C4-2B (cell line): ENCODE data around the gene NEUROD1.

ENCODE experiments used
- ZFX ChIP-seq: fragments of 450-650 bp; IDR thresholded peaks from 2 replicates; pipeline ENCODE4 v1.6.1; 2017
- TF ChIP-seq, protein P1 (sequence below): fragments of 450-650 bp; conservative IDR thresholded peaks from 2 replicates; pipeline ENCODE4 v1.5.1; 2017; ENCODE audit warnings: mild to moderate bottlenecking

DNA sequence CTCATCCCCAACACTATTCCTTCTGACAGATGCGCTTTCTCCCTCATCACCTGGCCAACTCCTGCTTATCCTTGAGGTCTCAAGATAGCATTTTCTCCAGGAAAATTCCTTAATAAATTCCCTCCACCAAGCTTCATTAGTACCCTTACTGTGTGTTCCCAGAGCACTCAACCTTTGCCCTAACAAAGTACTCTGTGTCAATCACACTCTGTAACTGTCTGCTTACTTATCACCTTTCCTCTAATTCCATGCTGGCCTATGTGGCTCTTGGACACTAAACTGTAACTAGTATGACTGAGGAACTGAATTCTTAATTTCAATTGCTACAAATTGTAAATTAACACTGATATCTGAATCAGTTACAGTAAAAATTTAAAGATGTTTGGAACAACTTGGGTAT, 17.9 kb upstream of the NEUROD1 start:
- TF ChIP-seq, protein P1, sequence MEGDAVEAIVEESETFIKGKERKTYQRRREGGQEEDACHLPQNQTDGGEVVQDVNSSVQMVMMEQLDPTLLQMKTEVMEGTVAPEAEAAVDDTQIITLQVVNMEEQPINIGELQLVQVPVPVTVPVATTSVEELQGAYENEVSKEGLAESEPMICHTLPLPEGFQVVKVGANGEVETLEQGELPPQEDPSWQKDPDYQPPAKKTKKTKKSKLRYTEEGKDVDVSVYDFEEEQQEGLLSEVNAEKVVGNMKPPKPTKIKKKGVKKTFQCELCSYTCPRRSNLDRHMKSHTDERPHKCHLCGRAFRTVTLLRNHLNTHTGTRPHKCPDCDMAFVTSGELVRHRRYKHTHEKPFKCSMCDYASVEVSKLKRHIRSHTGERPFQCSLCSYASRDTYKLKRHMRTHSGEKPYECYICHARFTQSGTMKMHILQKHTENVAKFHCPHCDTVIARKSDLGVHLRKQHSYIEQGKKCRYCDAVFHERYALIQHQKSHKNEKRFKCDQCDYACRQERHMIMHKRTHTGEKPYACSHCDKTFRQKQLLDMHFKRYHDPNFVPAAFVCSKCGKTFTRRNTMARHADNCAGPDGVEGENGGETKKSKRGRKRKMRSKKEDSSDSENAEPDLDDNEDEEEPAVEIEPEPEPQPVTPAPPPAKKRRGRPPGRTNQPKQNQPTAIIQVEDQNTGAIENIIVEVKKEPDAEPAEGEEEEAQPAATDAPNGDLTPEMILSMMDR = no peak
- TF ChIP-seq ZFX = no peak
